A673 (cell line): Measurements from ENCODE around the gene CIDEA.

Source experiments
- EZH2 ChIP-seq: fragments of 200-600 bp; sonication (generic); IDR thresholded peaks from 2 replicates; pipeline ENCODE4 v1.6.1; 2017; ENCODE audit warnings: borderline replicate concordance, low read depth, mild to moderate bottlenecking, mixed read lengths, antibody characterized with exemption, low read length; ENCODE audit not compliant: poor library complexity, severe bottlenecking
- TF ChIP-seq, protein P1 (sequence below): fragments of 300-800, 200-600 bp; sonication (generic); conservative IDR thresholded peaks from 2 replicates; pipeline ENCODE4 v1.5.1; 2017; ENCODE audit warnings: low read depth, mild to moderate bottlenecking, antibody characterized with exemption, low read length, moderate library complexity, mixed read lengths

DNA sequence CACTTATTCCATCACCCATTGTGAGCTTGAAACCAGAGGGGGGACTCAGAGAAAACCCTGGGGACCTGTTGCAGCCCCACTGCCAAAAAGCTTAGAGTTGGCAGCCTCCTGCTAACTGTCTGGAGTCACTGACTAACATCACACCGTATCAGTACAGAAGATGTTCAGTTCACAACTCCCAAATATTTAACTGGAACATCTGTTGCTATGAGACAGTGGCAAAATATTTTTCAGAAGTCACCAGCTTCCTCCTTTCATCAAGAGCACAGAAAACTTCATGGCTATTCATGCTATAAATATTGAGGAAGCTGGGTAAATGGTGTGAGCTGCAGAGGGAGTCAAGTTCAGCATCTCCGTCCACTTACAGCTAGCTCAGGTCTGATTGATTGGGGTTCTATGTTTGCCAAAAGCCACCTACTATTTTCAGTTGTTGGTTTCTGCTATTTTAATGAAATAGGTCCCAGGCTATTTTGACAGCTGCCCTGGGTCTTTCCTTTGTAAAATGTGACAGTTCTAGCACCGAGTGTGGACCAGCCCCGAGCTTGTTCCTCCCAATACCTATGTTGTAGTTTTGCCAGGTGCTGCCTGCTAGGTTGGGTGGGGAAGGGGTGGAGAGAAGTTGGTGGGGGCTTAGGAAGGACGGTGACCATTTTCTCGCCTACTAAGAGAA is 63.6 kb downstream of the CIDEA start:
- TF ChIP-seq, protein P1, sequence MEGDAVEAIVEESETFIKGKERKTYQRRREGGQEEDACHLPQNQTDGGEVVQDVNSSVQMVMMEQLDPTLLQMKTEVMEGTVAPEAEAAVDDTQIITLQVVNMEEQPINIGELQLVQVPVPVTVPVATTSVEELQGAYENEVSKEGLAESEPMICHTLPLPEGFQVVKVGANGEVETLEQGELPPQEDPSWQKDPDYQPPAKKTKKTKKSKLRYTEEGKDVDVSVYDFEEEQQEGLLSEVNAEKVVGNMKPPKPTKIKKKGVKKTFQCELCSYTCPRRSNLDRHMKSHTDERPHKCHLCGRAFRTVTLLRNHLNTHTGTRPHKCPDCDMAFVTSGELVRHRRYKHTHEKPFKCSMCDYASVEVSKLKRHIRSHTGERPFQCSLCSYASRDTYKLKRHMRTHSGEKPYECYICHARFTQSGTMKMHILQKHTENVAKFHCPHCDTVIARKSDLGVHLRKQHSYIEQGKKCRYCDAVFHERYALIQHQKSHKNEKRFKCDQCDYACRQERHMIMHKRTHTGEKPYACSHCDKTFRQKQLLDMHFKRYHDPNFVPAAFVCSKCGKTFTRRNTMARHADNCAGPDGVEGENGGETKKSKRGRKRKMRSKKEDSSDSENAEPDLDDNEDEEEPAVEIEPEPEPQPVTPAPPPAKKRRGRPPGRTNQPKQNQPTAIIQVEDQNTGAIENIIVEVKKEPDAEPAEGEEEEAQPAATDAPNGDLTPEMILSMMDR = no peak
- TF ChIP-seq EZH2 = no peak
